ENCODE data around the gene MRPL1. TPM values are rescaled to one million over a fixed set of nuclear protein-coding genes. Genes with fewer than 3 reads are reported as not detected.
A peak's percentile ranks its signal among the peaks of the same experiment; 100 is the strongest.

The MRPL1 gene
- total RNA-seq, 4 donors from 2014 or later: 17.1 to 25.6 (median 20.4) TPM

DNA sequence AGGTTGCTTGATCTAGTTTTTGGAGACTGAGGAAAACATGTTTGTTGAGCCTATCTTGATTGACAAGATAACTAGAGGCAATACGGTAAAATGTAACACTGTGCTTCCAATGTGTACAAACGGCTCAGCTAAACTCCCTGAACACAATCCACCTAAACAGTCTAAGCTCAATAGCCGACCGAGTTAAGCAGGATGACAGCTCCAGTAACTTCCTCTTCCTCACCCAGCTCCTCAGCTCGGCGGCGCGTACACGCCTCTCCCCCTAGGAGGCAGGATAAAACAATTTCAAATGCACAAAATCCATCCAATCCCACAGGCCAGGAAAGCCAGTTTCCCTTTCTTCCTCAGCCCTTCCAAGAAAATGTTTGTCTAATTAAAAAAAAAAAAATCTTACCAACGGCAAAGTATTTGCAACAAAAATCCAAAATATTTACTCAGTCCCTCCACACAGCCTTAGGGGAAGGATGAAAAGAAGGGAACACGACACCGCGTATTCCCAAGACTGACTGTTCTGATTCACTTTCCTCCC is 44.5 kb upstream of the MRPL1 start:
- peak; percentile 57 for ATAC-seq
- H3K4me1 ChIP-seq: peaks cover 2 to 63% (median 15%) of the 10 kb centered on the region in 3 donors
- H3K27ac ChIP-seq: peak overlapping the region; percentile 91 to 100 (median 98)
- TF ChIP-seq EP300 (IDR thresholded peaks at IDR 0.05) (no peak), POLR2A (IDR thresholded peaks at IDR 0.05) (no peak), POLR2AphosphoS5 (IDR thresholded peaks at IDR 0.05) (peak; percentile 35)
- TF ChIP-seq, protein P1, sequence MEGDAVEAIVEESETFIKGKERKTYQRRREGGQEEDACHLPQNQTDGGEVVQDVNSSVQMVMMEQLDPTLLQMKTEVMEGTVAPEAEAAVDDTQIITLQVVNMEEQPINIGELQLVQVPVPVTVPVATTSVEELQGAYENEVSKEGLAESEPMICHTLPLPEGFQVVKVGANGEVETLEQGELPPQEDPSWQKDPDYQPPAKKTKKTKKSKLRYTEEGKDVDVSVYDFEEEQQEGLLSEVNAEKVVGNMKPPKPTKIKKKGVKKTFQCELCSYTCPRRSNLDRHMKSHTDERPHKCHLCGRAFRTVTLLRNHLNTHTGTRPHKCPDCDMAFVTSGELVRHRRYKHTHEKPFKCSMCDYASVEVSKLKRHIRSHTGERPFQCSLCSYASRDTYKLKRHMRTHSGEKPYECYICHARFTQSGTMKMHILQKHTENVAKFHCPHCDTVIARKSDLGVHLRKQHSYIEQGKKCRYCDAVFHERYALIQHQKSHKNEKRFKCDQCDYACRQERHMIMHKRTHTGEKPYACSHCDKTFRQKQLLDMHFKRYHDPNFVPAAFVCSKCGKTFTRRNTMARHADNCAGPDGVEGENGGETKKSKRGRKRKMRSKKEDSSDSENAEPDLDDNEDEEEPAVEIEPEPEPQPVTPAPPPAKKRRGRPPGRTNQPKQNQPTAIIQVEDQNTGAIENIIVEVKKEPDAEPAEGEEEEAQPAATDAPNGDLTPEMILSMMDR (IDR thresholded peaks at IDR 0.05): peak; percentile 38 to 69 (median 59)
- peak overlapping the region; percentile 82 to 85 for H3K4me3 ChIP-seq
- no peaks in the 10 kb centered on the region for H3K27me3 ChIP-seq
- H3K36me3 ChIP-seq: no peaks in the 10 kb centered on the region
- no peaks in the 10 kb centered on the region for H3K9me3 ChIP-seq
- WGBS, 2 donors (ENCODE audit: low coverage in 1 of 2): 0% methylated on average over 2 to 13 of the region's 13 CpGs

GRCh38 chr4:77818602-77819403 is 43.8 kb upstream of the MRPL1 start, which contains the start of gene CNOT6L:
Gene CNOT6L, minus strand, starts transcription at chr4:77819368. Its CDS starts 60 bp downstream, at chr4:77819308.
- Histone ChIP-seq H3K36me3 (no peaks in the 10 kb centered on the region), H3K4me3 (peak within 1 kb of the TSS; percentile 82 to 85), H3K9me3 (no peaks in the 10 kb centered on the region), H3K27ac (peak within 1 kb of the TSS; percentile 91 to 100 (median 98)), H3K4me1 (peaks cover 0 to 57% (median 15%) of the 10 kb centered on the region in 3 donors), H3K27me3 (no peaks in the 10 kb centered on the region)
- peak; percentile 77 for ATAC-seq
- WGBS, 2 donors (ENCODE audit: low coverage in 1 of 2): 0 to 20% methylated on average over 1 to 12 of the region's 89 CpGs
- TF ChIP-seq POLR2AphosphoS5 (IDR thresholded peaks at IDR 0.05) (peak; percentile 6), EP300 (IDR thresholded peaks at IDR 0.05) (no peak), POLR2A (IDR thresholded peaks at IDR 0.05) (peak; percentile 29 to 60)
- TF ChIP-seq, protein P1 (IDR thresholded peaks at IDR 0.05): no peak

DNA sequence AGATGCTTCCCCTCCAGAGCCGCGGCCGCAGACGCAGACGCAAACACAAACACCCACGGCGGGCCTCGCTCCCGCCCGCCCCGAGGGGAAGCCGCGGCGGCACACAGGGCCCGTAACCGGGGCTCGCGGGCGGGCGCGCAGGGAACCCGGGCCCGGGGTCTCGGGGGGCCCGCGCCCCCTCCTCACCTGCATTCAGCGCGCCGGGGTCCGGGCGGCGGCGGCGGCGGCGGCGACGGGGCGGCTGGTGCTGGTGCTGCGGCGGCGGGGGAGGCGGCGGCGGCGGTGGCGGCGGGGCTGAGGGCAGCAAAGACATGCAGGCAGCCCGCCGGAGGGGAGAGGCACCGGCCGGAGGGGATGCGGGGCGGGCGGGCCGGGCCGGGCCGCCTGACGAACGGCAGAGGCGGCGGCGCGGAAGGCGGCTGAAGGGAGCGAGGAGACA is 43.2 kb upstream of the MRPL1 start:
- peak; percentile 18 for ATAC-seq
- Histone ChIP-seq H3K36me3 (no peaks in the 10 kb centered on the region), H3K27ac (peak overlapping the region; percentile 91 to 100 (median 98)), H3K4me3 (peak overlapping the region; percentile 82 to 85), H3K27me3 (no peaks in the 10 kb centered on the region), H3K4me1 (peaks cover 0 to 51% (median 15%) of the 10 kb centered on the region in 3 donors), H3K9me3 (no peaks in the 10 kb centered on the region)
- WGBS, 2 donors (ENCODE audit: low coverage in 1 of 2): no CpG with 5 or more reads among the region's 66 CpGs
- TF ChIP-seq POLR2AphosphoS5 (IDR thresholded peaks at IDR 0.05) (no peak), POLR2A (IDR thresholded peaks at IDR 0.05) (peak in 1 of 2 donors; percentile 27)

GRCh38 chr4:77819843-77820648 is 42.6 kb upstream of the MRPL1 start:
- Histone ChIP-seq H3K27ac (peak overlapping the region; percentile 91 to 100 (median 98)), H3K9me3 (no peaks in the 10 kb centered on the region), H3K36me3 (no peaks in the 10 kb centered on the region), H3K27me3 (no peaks in the 10 kb centered on the region), H3K4me3 (peak overlapping the region; percentile 82 to 85), H3K4me1 (peaks cover 0 to 44% (median 15%) of the 10 kb centered on the region in 3 donors)
- 0 to 1% methylated on average over 5 to 36 of the region's 81 CpGs for WGBS, 2 donors (ENCODE audit: low coverage in 1 of 2)
- peak; percentile 91 for ATAC-seq
- peak; percentile 64 for TF ChIP-seq POLR2AphosphoS5 (IDR thresholded peaks at IDR 0.05)
- TF ChIP-seq, protein P1 (IDR thresholded peaks at IDR 0.05): peak in 1 of 4 experiments; percentile 1
- peak; percentile 33 to 81 for TF ChIP-seq POLR2A (IDR thresholded peaks at IDR 0.05)
- TF ChIP-seq EP300 (IDR thresholded peaks at IDR 0.05): no peak

Data from gastroesophageal sphincter (tissue), 4 donors.